OCI-LY3 (cell line): ENCODE measurements around the gene THOP1.

ENCODE experiments used
- EZH2phosphoT487 ChIP-seq: fragments of 200-600 bp; shearing (Covaris generic); IDR thresholded peaks from 2 replicates; pipeline ENCODE4 v1.6.1; 2018; ENCODE audit warnings: antibody characterized with exemption, mixed run types, low read depth
- TF ChIP-seq, protein P1 (sequence below): fragments of 200-600, 300-600 bp; sonication (generic); IDR thresholded peaks from 2 replicates; pipeline ENCODE4 v1.5.1; 2014; ENCODE audit warnings: antibody characterized with exemption, low read length, low read depth

DNA sequence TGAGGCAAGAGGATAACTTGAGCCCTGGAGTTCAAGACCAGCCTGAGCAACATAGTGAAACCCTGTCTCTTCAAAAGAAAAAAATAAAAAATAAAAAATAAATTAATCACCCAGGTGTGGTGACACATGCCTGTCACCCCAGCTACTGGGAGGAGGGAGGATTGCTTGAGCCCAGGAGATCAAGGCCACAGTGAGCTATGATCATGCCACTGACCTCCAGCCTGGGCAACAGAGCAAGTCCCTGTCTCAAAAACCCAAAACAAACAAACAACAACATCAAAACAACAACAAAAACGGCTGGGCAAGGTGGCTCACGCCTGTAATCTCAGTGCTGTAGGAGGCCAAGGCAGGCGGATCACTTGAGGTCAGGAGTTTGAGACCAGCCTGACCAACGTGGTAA lies 41.2 kb upstream of the THOP1 start:
- TF ChIP-seq, protein P1, sequence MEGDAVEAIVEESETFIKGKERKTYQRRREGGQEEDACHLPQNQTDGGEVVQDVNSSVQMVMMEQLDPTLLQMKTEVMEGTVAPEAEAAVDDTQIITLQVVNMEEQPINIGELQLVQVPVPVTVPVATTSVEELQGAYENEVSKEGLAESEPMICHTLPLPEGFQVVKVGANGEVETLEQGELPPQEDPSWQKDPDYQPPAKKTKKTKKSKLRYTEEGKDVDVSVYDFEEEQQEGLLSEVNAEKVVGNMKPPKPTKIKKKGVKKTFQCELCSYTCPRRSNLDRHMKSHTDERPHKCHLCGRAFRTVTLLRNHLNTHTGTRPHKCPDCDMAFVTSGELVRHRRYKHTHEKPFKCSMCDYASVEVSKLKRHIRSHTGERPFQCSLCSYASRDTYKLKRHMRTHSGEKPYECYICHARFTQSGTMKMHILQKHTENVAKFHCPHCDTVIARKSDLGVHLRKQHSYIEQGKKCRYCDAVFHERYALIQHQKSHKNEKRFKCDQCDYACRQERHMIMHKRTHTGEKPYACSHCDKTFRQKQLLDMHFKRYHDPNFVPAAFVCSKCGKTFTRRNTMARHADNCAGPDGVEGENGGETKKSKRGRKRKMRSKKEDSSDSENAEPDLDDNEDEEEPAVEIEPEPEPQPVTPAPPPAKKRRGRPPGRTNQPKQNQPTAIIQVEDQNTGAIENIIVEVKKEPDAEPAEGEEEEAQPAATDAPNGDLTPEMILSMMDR, result no peak
- no peak for TF ChIP-seq EZH2phosphoT487
